Mononuclear cell (primary cell): ENCODE results near the gene RRP36. TPM values are rescaled to one million over a fixed set of nuclear protein-coding genes. Genes with fewer than 3 reads are reported as not detected.

ENCODE experiments used
- H3K27me3 ChIP-seq: 2 replicates; pipeline ENCODE4 v1.6.0; 2011; ENCODE audit warnings: low read length, control low read depth; ENCODE audit not compliant: insufficient read depth
- H3K4me1 ChIP-seq: 2 replicates; pipeline ENCODE4 v1.5.1; 2011; ENCODE audit warnings: mild to moderate bottlenecking, low read length, control low read depth; ENCODE audit not compliant: insufficient read depth
- H3K4me3 ChIP-seq: 2 replicates; pipeline ENCODE4 v1.5.1; 2011; ENCODE audit warnings: mild to moderate bottlenecking, low read length, moderate library complexity
- H3K9me3 ChIP-seq: 2 replicates; pipeline ENCODE4 v1.5.1; 2011; ENCODE audit warnings: low read depth, mild to moderate bottlenecking, control low read depth, low read length
- total RNA-seq: library from RNA; depleted of rRNA; stranded (reverse); fragments of >200 nt; gene quantifications from one replicate; pipeline ENCODE4 v1.2.3, GENCODE V29; 2012

The RRP36 gene
- total RNA-seq, 1 donor, result 31.1 TPM

GRCh38 chr6:43060034-43060754 lies 38.8 kb downstream of the RRP36 start:
- H3K9me3 ChIP-seq, result no peaks in the 10 kb centered on the region
- H3K4me3 ChIP-seq, result peak overlapping the region; percentile 73
- peaks cover 20% of the 10 kb centered on the region for H3K4me1 ChIP-seq
- H3K27me3 ChIP-seq, result no peaks in the 10 kb centered on the region

- Histone ChIP-seq H3K4me1 (peaks cover 20% of the 10 kb centered on the region), H3K9me3 (no peaks in the 10 kb centered on the region), H3K27me3 (no peaks in the 10 kb centered on the region), H3K4me3 (no peak overlapping the region)
Observed at GRCh38 chr6:43060755-43061633, 39.6 kb downstream of the RRP36 start.

GRCh38 chr6:43061861-43062260 lies 40.4 kb downstream of the RRP36 start:
- no peaks in the 10 kb centered on the region for H3K27me3 ChIP-seq
- no peak overlapping the region for H3K4me3 ChIP-seq
- no peaks in the 10 kb centered on the region for H3K9me3 ChIP-seq
- peaks cover 20% of the 10 kb centered on the region for H3K4me1 ChIP-seq

- peaks cover 20% of the 10 kb centered on the region for H3K4me1 ChIP-seq
- H3K9me3 ChIP-seq, result no peaks in the 10 kb centered on the region
- no peaks in the 10 kb centered on the region for H3K27me3 ChIP-seq
- no peak overlapping the region for H3K4me3 ChIP-seq
Observed at GRCh38 chr6:43062818-43063217, 41.4 kb downstream of the RRP36 start.

DNA sequence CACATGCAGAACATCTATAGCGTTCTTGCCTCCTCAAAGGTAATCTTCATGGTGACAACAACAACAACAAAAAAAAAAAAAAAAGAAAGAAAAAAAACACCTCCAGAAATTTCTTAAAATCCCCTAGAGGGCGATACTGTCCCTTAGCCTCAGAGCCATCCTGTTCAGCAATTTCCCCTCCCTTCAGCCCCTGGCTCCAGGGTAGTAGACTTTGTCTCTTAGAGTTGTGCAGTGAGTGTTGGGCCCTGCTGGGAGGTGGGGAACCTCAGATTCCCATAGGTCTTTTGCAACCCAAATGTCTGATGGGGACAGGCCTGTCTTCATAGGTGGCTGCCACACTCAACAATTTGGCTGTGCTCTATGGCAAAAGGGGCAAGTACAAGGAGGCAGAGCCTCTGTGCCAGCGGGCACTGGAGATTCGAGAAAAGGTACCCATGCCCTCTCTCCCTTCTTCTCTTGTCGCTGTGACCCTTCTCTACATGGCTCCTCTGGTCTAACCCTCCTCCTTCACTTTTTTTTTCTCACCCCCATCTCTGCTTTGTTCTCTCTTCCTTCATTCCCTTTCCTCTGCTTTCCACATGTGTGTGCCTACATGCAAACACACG lies 48.7 kb downstream of the RRP36 start:
- Histone ChIP-seq H3K9me3 (no peaks in the 10 kb centered on the region), H3K4me3 (no peak overlapping the region), H3K4me1 (no peaks in the 10 kb centered on the region), H3K27me3 (no peaks in the 10 kb centered on the region)

DNA sequence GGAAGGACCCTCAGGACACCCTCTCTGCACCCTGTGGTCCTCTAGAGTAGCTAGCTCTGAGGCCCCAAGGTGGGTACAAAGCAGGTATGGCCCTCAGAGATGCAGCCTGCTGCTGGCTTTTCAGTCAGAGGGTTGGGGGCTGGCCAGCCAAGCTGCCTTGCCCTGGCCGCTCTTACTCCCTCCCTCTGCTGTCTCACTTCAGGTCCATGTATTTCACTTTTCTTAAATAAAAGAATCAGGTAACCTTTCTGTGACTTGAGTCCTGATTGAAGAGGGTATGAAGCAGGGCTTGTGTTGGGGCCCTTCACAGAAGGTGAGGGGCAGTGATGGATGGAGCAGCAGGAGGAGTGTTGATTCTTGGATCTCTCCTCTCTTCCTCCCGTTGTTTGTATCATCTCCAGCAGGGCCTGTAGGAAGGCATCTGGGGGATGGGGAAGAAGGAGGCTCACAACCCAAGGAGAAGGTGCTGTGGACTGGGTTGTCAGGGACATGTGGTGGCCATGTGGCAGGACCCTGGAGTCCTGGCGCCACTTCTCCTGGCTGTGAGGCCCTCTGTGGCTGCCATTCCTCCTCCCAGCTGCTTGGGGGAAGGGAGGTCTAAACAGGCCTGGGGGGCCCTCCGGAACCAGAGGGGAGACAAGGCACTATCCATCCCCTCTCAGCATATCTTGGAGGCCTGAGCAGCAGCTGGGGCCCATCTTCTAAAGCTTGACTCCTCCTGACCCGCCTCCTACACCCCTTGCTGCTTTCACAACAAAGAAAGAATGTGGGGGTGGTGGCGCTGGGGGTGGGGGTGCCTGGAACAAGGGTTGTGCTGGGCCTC lies 53.6 kb downstream of the RRP36 start:
- Histone ChIP-seq H3K9me3 (no peaks in the 10 kb centered on the region), H3K4me3 (no peak overlapping the region), H3K27me3 (peaks cover 16% of the 10 kb centered on the region), H3K4me1 (peaks cover 10% of the 10 kb centered on the region)

- H3K4me1 ChIP-seq, result peaks cover 10% of the 10 kb centered on the region
- no peaks in the 10 kb centered on the region for H3K9me3 ChIP-seq
- peaks cover 16% of the 10 kb centered on the region for H3K27me3 ChIP-seq
- H3K4me3 ChIP-seq, result peak within 1 kb of the TSS; percentile 12
Observed at GRCh38 chr6:43075670-43076463, 54.4 kb downstream of the RRP36 start, which contains the start of gene PTK7. Gene PTK7, plus strand, starts transcription at chr6:43076314. Its CDS starts 175 bp downstream, at chr6:43076489.

DNA sequence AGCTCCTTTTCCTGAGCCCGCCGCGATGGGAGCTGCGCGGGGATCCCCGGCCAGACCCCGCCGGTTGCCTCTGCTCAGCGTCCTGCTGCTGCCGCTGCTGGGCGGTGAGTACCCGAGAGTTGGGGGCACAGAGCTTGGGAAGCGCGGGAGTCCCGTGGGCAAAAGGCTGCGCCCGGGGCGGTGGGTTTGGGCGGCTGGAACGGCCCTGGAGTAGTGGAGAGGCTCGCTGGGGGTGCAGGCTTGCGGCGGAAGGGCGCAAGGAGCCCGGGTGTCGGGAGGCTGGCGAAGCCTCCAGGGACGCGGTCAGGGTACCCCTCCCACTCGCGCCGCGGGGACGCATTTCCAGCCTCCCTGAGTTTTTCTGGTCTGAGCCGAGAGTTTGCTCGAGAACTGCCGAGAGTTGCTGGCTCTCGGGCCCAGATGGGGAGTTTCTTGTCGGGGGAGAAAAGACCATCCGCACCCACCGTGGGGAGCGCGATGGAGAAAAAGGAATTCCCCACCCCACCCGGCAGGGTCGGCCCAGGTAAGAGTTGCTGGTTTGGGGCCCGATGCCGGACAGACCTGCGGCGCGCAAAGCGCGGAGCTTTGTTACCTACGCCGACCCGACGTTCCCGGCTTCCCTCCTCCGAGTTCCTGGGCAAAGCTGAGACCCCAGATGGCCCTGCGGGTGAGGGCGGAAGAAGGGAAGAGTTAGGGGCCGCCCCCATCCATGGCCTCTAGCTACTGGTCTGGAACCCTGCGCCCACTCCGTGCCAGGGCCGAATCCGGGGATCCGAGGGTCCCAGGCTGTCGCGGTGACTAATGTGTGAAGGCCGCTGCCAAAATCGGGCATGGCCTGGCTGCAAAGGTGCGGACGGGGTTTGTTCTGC lies 55.3 kb downstream of the RRP36 start:
- Histone ChIP-seq H3K4me1 (peaks cover 10% of the 10 kb centered on the region), H3K9me3 (no peaks in the 10 kb centered on the region), H3K4me3 (peak overlapping the region; percentile 12)

DNA sequence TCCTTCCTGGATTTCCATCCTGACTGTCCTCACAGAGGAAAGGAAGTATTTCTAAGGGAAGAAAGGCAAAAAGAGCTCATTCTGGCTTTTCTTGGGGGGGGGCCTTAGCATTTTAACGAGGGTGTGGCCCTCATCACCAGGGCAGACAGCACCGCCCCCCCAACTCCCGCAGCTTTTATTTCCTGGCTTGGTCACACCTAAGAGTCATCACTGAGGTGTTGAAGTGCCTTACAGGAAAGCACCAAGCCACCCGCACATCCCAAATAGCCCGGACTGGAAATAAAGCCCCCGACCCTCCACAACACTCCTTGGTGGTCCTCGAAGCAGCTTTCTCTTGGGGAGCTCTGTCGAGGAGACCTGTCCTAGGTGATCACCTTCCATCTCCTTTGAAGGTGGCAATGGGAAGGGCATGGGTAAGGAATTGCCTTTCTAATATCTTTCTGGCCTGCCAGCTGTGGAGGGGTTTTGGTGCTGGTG lies 55.9 kb downstream of the RRP36 start:
- Histone ChIP-seq H3K4me1 (peaks cover 10% of the 10 kb centered on the region), H3K27me3 (peaks cover 16% of the 10 kb centered on the region), H3K4me3 (no peak overlapping the region), H3K9me3 (no peaks in the 10 kb centered on the region)

More for the DNA sequence above, 55.3 kb downstream of the RRP36 start:
- peaks cover 16% of the 10 kb centered on the region for H3K27me3 ChIP-seq

- Histone ChIP-seq H3K4me3 (no peak overlapping the region), H3K27me3 (peaks cover 16% of the 10 kb centered on the region), H3K9me3 (no peaks in the 10 kb centered on the region), H3K4me1 (peaks cover 10% of the 10 kb centered on the region)
Observed at GRCh38 chr6:43077981-43078511, 56.6 kb downstream of the RRP36 start.

- no peak overlapping the region for H3K4me3 ChIP-seq
- peaks cover 10% of the 10 kb centered on the region for H3K4me1 ChIP-seq
- no peaks in the 10 kb centered on the region for H3K9me3 ChIP-seq
- peaks cover 16% of the 10 kb centered on the region for H3K27me3 ChIP-seq
Observed at GRCh38 chr6:43078691-43079090, 57.3 kb downstream of the RRP36 start.
